NCI-H2029 treated with DMSO at 0.1 percent for 48 hours (cell line): Measurements from ENCODE around the gene NID1.
A peak's percentile ranks its signal among the peaks of the same experiment; 100 is the strongest.
"Not testable (repeated sequence)": the region's sequence is repeated elsewhere in the genome, so short reads cannot be mapped to it uniquely, and the experiment has no call there.

Experiments
- DNase-seq: peaks from one replicate; lab custom pipeline; 2025; lab: John Stamatoyannopoulos, UW

The NID1 gene

DNA sequence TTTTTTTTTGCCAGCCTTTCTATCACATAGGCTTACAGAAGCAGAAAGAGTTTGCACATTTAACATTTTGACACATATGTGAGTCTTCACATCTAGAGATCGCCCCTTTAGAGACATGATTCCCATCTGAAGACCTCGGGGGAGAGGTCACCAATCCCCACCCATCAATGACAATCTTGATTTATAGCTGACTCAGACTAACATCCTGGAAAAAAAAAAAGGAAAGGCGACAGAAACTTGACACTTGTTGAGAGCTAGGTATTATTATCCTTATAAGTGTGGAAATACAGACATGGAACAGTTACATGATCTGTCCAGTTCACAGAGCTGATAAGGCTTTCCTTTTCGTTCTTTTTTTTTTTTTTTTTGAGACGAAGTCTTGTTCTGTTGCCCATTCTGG is 28.0 kb upstream of the NID1 start:
- DNase-seq: no peak

DNA sequence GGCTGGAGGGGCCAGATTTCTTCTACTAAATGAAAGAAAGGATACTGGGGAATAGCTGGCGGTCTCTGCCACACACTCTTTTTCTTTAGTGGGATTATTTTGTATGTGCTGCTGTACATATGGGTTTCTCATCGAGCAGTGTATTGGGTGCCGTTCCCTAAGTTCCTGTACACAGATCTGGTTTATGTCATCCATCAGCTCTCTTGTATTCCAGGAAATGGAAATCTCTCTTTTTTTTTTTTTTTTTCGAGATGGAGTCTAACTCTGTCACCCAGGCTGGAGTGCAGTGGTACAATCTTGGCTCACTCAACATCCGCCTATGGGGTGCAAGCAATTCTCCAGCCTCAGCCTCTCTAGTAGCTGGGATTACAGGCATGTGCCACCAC is 27.0 kb upstream of the NID1 start:
- no peak for DNase-seq

DNA sequence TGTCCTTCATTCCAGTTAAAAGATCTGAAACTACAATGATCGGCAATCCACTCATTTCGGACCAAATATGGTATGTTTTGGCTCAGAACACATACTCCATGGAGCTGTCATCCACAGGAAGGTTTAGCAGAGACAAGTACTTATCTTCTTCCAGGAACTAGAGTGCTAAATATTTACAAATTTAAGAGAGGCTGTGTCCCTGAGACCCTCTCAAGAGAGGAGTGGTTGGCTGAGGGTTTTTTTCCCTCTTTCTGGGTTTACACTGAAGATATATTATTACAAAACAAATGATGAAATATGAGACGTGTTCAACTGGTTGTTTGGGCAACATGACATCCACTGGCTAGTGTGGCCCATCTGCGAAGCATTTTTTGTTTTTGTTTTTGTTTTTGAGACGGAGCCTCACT is 25.9 kb upstream of the NID1 start:
- DNase-seq: peak; percentile 87

DNA sequence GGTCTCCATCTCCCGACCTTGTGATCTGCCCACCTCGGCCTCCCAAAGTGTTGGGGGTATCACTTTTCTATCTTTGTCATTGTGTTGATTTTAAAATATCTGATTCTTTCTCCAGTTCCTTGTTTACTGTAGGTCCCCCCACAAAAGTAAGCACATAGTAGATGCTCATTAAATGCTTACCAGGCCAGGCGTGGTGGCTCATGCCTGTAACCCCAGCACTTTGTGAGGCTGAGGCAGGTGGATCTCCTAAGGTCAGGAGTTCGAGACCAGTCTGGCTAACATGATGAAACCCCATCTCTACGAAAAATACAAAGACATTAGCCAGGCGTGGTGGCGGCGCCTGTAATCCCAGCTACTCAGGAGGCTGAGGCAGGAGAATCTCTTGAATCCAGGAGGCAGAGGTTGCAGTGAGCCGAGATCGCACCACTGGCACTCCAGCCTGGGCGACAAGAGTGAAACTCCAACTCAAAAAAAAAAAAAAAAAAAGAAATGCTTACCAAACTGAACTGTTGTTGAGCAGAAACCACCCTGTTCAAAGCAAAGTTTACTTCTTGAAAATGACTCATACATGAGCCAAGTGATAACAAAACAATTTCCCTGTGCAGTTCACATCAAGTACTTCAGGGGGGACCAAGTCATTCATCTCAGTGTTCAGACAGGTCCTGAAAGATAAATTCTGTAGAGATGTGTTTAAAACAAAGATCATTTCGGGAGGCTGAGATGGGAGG is 24.3 kb upstream of the NID1 start:
- DNase-seq: no peak

DNA sequence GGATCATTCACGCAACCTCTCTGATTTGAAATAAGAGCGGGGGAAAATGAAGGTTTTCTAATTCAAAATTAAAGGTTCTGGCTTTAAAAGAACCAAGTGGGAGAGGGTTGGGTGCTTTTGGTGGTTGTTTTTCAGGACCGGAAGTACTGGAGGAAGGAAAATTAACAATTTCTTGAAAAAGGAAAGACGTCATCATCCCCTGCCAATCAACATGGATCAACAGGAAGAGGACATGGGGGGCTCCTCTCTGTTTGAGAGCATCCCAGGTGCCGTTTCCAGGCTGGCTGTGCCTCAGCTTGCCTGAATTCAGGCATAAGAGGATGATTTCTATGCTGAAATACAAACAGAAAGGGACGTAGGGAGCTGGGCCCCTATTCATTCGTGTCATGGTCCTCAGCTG is 21.6 kb upstream of the NID1 start:
- no peak for DNase-seq

DNA sequence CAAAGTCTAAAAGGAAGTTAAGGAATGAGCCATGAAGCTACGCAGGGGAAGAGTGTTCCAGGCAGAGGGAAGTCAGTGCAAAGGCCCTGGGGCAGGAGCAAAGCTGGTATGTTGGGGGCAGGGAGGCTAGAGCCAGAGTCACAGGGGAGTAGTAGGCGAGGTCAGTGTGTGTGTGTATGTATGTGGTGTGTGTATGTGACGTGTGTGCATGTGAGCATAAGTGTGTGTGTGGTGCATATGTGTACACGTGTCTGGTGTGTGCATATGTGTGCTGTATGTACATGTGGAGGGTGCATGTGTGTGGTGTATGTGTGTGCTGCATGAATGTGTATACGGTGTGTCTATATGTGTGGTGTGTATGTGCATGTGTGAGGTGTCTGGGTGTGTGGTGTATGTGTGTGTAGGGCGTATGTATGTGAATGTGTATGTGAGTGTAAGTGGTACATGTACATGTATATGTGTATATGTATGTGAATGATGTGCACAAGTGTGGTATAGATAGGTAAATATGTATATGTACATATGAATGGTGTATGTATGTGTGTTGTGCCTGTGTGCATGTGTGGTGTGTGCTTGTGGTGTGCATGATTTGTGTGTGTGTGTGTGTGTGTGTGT is 20.8 kb upstream of the NID1 start:
- DNase-seq: no peak

DNA sequence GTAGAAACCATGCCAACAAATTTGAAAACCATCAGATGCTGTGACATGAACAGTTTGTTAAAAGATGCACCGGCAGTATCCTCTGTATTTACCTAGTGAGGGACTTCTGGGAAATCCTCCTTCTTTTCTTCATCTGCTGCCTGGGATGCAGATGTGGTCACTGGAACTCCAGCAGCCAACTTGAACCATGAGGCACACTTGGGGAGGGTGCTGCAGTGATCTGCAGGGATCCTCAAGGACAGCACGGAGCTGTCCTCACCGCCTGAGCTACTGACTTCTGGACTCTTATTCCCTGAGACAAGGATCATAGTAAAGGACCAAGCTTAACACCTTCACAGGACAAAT is 19.5 kb upstream of the NID1 start:
- DNase-seq: no peak

DNA sequence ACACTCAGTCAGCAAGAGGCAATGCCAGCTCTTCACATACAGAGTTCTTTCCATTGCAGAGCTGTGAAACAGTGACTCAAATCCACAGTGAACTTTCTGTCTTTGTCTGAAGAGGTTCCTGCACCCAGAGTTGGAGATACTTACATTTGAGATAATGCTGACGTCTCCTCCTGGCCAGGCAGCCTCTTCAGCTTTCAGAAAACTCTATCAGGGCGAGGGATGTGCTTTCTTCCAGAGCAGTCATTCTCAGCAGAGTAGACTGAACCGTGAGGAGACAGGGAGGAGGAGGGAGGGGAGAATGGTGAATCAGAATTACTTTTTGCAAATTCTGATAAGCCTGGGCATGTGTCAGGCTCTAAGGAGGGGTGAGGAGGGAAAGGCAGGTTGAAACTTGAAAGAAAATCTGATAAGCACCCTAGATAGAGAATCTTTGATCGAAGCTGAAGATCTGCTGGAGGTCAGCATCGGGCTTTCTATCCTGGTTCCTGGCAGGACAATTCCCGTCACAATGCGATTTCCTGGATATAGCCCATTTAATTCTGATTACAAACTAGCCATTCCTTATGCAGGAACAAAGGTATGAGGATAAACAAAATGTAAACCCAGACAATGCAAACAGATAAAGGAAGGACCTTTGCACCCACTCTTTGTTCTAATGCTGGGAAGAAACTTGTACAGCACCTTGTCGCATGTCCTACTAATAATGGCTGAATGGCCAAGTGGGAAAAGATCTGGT is 18.9 kb upstream of the NID1 start:
- DNase-seq: no peak

DNA sequence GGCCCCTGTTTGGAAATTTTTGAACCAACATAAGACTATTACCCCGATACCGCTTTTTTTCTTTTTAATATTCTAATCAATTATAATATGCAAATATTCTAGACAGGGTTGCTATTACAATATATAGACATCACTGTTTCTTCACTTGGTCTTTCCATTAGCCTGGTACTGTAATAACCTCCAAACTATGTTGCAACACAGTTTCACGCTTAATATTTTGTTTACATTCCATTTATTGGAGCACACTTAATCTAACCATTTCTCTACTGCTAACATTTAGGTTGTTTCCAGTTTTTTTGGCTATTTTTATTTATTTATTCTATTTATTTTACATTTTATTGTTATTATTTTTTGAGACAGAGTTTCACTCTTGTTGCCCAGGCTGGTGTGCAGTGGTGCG is 17.6 kb upstream of the NID1 start:
- DNase-seq: no peak

DNA sequence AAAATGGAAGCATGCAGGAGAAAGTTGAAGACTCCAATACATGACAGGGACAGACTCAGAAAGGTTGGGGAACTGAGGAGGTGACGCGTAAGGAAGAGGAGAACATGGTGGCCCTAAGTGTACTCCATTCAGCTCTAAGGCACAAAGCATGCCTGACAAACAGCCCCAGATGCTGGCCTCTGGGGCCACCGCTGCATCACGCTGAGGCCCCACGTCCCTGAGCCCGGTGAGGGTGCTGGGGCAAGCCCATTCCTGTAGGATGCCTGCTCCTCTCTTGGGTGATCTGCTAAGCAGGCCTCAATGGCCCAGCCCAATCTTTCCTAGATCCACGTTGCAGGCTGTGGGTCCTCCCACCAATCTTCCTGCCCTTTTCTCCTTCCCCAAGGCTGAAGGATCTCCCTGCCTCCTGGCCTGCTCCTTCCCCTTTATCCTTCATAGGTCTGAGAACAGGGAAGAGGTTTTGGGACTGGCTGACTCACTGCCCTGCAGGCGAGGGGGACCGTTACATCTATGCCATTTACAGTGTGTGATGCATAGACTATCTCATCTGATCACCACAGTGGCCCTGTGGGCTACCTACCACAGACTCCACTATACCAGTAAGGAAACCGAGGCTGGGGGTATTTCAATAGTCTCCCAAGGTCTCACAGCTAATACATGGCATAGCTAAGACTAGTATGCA is 16.8 kb upstream of the NID1 start:
- DNase-seq: no peak

DNA sequence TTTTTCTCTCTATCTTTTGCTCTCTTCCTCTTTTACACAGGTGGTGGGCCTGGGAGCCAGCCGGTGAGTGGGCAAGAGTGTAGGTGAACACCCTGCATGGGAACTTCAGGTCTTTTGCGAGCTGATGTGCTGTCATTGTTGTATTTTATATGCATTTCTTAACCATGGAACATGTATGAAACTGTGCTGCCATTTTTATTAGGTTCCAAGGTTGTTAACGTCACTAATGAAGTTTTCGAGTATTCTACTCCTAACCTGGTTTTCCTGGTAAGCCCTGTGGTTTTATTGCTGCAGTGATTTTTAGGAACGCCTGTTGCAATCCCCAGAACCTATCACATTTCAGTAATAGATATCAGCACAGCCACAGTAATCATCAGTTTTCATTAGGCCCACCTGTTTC is 14.8 kb upstream of the NID1 start:
- no peak for DNase-seq

DNA sequence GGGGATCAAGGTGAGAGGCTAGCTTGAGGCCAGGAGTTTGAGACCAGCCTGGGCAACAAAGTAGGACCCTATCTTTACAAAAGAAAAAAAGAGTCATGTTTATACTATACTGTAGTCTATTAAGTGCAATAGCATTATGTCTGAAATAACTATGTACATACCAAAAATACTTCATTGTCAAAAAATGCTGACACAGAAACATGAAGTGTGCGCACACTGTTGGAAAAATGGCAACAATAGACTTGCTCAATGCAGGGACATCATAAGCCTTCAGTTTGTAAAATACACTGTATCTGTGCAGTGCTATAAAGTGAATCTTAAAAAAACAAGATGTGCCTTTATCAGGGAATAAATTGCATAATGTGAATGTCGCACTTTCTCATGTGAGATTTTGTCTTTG is 14.1 kb upstream of the NID1 start:
- DNase-seq: no peak

DNA sequence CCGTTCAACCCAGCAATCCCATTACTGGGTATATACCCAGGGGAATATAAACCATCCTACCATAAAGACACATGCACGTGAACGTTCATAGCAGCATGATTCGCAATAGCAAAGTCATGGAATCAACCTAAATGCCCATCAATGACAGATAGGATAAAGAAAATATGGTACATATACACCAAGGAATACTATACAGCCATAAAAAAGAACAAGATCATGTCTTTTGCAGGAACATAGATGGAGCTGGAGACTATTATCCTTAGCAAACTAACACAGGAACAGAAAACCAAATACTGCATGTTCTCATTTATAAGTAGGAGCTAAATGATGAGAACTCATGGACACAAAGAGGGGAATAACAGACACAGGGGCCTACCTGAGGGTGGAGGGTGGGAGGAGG is 13.2 kb upstream of the NID1 start:
- DNase-seq: not testable (repeated sequence)

DNA sequence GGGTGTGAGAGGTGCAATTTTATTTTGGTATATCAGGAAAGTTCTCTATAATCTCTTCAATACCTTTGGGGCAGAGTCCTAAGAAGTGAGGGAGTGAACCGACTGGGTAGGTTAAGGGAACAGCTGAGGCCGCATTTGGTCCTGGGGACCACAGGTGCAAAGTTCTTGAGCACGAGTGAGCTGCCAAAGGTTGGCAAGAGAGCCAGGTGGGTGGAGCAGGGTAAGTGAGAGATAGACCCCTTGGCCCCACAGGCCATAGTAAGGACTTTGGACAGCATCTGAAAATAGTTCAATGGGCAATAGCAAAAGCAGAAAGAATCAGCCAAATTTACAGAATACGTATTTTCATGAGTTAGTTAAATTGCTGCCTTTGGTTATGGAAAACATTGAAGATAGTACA is 11.0 kb upstream of the NID1 start:
- no peak for DNase-seq

DNA sequence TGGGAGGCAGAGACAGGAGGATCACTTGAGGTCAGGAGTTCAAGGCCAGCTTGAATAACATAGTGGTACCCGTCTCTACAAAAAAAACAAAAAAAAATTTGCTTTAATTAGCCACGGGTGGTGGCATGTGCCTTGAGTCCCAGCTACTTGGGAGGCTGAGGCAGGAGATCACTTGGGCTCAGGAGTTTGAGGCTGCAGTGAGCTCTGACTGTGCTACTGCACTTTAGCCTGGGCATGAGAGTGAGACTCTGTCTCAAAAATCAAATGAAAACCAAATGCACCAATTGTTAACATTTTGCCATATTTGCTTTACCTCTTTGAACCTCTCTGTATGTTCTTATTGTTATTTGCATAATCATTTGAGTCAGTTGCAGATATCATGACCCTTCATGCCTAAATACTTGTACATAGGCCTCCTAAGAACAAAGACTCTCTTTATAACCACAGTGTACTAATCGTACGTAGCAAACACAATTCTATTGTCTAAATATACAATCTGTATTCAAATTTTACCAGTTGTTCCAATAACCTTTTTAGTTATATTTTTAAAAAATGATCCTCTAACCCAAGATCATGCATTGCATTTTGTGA is 8.5 kb upstream of the NID1 start:
- DNase-seq: no peak

DNA sequence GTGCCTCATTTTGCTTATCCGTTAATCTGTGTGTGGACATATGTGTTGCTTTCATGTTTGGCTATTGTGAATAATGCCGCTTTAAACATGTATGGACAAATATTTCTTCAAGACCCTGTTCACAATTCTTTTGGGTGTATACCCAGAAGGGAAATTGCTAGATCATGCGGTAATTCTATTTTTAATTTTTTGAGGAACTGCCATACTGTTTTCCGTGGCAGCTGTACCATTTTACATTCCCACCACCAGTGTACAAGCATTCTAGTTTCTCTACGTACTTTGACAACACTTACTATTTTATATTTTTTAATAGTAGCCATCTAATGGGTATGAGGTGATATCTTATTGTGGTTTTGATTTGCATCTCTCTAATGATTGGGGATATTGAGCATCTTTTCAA is 7.1 kb upstream of the NID1 start:
- DNase-seq: no peak

DNA sequence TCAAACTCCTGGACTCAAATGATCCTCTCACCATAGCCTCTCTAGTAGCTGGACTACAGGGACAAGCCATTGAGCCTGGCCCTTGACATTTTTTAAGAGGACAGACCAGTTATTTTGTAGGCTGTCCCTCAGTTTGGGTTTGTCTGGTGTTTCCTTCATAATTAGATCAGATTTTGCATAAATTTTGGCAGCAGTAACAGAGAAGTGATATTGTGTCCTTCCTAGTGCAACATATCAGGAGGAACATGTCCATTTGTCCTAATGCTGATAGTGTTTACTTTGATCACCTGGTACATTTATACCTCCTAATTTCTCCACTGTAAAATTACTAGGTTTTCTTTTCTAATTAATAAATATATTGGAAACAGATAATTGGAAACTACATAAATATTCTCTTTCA is 5.9 kb upstream of the NID1 start:
- DNase-seq: no peak

DNA sequence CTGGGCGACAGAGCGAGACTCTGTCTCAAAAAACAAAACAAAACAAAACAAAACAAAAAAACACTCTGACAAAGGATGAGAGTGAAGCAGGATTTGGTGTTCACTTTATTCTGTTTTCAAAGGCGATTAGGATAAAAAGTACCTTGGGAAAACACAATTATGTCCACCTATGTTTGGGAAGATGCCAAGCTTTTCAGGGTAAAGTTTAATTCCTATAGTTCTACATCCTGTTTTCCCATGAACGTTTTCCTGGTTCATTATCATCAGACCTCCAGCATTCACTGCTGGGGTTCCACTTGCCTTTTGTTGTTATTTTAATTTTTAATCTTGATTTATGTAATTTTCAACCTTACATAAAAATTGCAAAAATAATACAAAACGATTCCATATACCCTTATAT is 4.9 kb upstream of the NID1 start:
- DNase-seq: no peak

DNA sequence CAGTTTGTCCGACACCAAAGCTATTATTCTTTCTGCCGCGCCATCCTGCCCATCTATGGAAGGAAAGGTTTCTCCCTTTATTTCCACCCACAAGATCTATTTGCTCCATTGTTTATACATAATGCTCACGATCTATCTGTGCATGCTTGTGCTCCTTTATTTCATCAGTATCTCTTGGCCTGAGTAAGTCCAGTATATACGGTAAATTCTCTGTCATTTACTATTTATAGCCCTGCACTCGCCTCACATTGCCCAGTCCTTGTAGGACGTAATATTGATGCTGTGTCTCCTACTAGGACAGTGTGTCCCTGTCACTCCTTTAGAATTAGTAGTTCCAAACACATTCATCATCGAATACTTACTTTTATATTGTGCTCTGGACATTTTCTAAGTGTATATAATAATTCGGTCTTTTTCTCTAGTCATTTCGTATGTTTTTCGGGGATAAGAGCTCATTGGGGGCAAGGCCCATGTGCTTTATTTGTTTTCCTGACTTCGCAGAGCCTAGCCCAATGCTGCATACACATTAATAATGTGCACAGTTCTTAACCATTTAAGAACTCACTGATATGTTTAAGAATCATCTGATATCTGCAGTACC is 3.1 kb upstream of the NID1 start:
- DNase-seq: no peak

DNA sequence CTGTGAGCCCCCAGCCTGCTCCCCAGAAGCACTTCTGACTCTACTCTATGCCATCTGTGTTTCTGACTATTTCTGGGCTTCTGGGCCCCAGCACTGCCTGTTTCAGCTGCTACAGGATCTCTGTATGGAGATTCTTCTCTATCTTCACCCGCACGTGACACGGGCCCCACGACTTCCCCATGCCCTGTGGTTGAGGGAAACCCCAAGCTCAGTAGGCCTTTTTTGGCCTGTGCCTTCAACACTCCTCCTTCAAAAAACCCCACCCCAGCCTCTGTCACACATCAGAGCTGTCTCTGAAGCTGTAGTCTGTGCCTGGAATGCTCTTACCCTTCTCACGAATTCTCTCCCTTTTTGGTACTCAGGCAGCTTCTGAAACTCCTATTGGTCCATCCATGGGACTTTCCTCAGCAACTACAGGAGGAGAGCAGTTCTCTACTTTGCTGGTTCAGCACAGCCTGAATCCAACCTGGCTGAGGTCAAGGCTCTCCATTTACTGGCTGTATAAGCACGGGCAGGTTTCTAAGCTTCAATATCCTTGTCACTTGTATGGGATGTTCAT is 2.0 kb upstream of the NID1 start:
- no peak for DNase-seq

DNA sequence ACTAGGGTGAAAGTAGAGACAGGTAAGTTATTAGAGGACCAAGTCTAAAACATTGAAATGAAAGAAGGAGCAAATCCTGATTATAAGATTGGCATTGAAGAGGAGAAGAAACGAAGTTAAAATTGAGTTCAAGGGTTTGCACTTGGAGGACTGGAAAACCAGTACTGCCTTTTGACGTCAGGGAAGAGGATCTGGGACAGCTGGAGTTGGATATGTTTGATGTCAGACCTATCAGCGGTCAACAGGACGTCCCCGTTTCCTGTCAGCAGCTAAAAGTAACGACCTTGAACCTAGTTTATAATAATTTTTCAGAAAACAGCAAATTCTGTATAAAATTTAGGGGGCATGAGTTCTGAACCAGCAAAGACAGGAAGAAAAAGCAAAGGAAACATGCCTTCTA is 1.2 kb upstream of the NID1 start:
- no peak for DNase-seq

DNA sequence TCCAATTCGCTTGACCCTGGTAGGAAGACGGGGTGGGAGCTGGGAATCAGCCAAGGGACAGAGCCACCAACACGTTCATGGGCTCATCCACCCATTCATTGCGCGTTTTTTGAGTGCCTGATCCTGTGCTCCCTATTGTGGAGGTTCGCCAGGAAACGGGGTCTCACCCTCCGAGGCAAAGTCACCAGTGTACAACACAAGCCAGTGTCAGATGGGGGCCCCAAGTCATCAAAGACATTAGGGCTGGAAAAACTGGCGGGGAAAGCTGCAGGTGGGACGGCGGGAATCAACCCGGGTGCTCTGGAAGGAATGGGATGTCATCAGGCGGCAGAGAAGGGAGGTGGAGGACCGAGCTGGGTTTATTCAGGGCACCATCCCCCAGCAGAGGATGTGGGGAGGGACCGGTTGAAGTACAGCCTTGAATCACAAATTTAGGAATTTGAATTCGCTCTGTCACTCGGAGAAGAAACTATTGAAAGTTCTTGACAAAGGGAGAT is 667 bp upstream of the NID1 start:
- no peak for DNase-seq
